Erythroblast (primary cell): ENCODE results near the gene CRYGA.

Source experiments
- DNase-seq, 2 experiments: peaks; one replicate each; lab custom pipeline; 2025; lab: John Stamatoyannopoulos, UW
- GATA1 ChIP-seq: IDR thresholded peaks from 2 replicates; pipeline ENCODE4 v1.6.1; 2011; ENCODE audit warnings: low read depth, mild to moderate bottlenecking, control low read depth, low read length, moderate library complexity
- POLR2A ChIP-seq: IDR thresholded peaks from 2 replicates; pipeline ENCODE4 v1.6.1; 2011; ENCODE audit warnings: mild to moderate bottlenecking, low read length

CRYGA gene

DNA sequence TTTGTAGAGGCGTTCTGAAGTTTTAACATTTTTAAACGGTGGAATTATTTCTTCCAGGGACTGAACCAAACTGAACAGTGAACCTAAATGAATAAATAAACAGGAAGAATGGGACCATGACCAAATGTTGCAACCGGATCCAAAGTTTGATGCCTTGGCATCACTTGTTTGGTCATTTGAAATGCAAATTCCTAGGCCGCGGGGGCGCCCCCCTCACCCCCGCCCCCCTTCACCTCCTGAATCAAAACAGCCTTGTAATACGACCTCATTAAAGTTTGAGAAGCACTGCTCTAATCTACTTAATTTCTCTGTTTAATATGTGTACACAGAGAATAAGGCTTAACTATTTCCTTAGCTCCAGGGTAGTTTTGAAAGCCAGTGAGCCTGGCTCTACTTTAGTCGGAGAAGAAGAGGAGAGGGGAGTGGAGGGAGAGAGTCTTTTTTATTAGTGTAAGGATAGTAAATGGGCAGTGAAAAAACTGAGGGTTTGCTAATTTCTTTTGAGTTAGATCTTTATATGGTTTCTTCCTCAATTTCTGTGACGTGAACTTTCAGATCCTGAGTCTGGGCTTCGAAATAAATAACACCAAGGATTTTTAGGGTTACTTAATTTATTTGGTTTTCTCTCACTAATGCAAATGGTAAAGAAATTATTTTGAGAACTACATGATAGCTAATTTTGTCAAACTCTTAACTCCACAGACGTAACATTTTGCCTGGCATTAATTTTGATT lies 20.8 kb upstream of the CRYGA start:
- no peak for DNase-seq
- no peak for TF ChIP-seq POLR2A
- no peak for TF ChIP-seq GATA1

DNA sequence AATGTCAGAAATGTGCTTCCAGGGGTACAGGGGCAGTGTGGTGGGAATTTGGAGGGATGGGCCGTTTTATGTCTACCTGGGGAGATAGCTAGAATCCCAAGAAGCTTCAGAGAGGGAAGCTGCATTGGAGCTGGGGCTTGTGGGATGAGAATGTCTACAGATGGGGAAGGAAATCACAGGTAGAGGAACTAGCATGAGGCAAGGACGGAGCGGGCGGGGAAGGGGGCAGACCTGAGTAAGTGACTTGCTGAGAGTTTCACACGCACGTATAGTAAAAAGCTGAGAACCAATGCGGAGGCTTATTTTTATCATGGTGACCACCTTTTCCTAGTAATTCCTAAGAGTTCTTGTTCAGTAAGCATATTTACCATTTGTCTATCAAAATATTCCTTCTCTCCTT lies 20.1 kb upstream of the CRYGA start:
- TF ChIP-seq GATA1 (no peak), POLR2A (no peak)
- DNase-seq = no peak

DNA sequence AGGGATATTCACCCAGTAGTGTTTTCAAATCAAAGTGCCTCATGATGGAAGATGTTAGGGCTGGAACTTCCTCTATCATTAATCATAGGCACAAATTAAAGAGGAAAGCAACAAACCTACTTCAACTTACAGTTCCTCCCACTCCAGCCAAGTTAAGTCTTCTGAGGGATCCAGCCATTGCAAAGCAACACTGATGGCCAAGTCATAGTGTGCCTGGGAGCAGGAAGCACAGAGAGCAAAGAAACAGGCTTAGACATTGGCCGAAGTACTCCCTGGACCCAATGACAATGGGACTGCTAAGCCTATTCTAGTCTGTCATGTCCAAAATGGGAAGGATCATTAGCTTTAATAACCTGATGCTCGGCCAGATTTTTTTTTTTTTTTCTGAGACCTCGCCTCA lies 19.4 kb upstream of the CRYGA start:
- DNase-seq = no peak
- TF ChIP-seq POLR2A = no peak
- no peak for TF ChIP-seq GATA1

DNA sequence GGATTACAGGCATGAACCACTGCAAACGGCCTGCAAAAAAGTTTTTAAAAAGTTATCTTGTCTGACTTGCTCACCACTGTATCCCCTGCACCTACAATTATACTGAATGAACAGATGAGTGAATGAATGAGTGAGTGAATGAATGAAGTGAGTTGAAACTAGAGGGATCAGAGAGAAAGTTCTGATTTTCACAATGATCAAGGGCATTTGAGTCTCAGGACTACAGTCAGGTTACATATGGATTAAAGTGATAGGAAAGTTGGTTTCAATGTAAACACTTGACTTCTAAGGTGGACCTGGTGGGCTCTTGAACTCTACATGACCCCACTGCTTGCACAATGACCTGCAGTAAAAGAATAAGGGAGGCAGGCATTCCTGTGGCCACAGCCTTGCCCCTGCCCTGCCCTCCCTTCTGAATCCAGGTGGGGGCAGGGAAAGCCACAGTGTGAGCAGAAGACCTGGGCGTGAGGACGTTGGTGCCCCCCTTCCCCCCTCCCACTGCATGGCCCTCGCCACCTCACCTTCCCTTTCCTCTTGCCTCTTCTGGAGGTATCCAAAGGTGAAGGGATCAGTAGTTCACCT lies 15.7 kb upstream of the CRYGA start:
- TF ChIP-seq GATA1 = no peak
- no peak for TF ChIP-seq POLR2A
- no peak for DNase-seq

DNA sequence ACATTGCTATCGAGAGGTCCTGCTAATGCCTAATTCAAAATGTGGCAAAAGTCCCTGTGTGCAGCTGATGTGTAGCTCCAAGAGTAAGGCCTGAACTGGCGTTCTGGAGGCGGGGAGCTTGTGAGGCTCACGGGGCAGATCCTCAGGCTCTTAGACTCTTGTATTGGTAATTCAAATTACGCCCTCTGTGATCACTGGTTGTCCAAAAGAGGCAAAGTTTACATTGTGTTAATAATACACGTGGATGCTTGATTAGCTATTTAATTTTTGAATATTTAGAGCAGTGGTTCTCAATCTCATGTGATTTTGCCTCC lies 12.4 kb upstream of the CRYGA start:
- DNase-seq = no peak
- TF ChIP-seq GATA1 (no peak), POLR2A (no peak)

DNA sequence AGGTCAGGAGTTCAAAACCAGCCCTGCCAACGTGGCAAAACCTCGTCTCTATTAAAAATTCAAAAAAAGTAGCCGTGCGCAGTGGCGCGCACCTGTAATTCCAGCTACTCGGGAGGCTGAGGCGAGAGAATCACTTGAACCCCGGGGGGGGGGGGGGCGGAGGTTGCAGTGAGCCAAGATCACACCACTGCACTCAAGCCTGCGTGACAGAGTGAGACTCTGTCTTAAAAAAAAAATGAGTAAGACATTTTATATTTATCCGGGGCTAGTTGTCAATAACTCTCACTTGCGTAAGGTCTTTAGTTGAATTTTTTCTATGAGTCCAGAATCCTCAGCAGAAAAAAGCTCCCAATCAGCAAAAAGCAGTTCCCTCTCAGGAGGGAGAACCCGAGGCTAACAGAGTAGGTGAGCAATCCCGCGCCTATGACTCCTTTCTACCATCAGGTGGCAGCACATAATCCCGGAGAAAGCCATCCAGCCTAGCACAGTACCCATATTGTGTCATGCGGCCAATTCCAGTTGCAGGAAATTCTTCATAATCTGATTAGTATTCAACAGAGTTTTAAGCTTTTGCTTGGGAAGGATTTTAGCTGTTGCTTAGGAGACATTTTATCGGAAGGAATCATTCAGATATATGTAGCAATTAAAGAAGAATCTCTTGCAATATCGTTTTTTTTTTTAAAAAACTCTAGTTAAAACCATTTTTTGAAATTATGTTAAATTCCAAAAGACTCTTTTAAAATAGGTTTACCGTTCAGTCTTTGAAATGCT lies 11.9 kb upstream of the CRYGA start:
- TF ChIP-seq GATA1 = no peak
- no peak for TF ChIP-seq POLR2A
- DNase-seq = peak; percentile 54 to 80

DNA sequence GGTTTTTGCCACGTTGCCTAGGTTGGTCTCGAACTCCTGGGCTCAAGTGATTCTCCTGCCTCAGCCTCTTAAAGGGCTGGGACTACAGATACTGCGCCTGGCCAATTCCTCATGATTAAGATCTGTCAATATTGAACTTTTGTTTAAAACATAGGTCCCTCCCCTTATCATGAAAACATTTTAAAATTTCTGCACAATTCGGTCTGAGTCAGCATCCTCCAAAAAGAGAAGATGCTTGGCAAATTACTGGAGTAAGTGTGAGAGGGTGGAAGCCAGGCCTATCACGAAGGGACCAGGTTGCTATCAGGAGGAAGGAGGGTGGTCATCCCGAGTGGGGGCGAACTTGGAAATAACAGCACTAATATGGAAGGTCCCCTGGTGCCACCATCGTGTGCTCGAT lies 10.8 kb upstream of the CRYGA start:
- TF ChIP-seq GATA1 = no peak
- TF ChIP-seq POLR2A = no peak
- DNase-seq = no peak

DNA sequence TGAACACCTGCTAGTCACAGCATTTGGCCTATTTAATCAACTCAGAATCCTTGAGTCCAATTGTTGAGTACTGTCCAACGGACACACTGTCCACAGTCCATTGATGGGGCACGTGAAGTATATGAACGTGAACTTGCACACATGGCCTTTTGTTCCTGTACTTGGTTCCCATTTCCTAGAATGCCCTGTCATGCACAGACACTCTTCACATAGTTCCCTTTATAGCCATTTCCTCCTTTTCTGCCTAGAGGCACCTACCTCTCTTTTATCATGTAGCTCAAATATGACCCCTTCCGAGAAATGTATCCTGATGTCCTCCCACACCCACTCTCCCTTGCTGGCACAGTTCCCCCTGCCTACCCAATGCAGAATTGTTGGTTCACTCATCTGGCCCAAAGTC lies 8.7 kb upstream of the CRYGA start:
- DNase-seq = no peak
- TF ChIP-seq POLR2A (no peak), GATA1 (no peak)

DNA sequence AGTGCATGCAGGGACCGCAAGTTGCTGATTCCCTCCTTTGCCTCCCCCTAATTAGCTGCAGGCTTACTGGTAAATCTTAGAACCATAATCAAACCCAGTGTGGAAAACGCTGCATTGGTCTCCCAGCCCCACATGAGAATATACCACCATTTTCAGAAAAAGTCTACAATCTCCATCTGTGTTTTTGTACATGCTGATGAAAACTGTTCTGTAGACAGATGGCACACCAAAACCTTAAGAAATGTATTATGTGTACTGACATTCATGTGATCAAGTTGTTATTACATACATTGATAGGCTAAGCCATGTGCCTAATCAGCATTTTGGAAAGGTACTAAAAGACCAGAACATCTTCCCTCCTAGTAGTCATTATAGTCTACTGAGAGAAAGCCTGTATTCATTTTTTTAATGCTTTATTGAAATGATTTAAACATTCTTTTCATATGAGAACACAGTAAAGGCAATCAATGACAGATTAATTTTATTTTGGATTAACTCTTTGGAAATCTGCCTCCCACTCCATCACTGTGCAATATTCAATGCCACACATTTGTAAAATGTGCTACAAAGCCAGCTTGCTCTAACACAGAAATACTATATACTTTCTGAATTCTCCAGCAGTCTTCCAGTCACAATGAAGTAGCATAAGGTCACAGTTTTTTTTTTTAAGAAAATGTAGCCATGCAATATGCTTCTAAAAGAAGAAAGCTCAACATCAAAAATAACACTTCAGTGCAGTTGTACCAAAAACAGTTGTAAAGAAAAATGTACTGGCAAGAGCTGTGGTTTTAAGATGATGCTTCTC lies 1.8 kb upstream of the CRYGA start:
- no peak for DNase-seq
- TF ChIP-seq GATA1 (no peak), POLR2A (no peak)

DNA sequence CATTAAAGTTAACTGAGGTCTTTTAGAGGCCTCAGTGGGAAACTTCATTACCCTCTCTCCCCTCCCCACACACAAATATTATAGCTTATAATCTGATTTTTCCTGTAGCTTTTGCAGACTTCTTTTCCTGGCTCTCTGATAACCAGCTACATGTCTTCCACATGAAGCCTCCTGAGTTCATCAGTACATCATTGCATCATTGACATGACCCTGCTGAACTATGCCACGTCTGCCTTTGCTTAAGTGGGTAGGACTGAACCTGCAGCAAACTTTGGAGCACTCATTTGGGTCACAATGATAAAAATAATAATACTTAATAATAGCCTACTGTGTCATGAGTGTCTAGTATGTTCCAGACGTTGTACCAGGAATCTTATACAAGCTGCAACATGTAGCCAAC lies 7.0 kb downstream of the CRYGA start:
- TF ChIP-seq GATA1 (no peak), POLR2A (no peak)

DNA sequence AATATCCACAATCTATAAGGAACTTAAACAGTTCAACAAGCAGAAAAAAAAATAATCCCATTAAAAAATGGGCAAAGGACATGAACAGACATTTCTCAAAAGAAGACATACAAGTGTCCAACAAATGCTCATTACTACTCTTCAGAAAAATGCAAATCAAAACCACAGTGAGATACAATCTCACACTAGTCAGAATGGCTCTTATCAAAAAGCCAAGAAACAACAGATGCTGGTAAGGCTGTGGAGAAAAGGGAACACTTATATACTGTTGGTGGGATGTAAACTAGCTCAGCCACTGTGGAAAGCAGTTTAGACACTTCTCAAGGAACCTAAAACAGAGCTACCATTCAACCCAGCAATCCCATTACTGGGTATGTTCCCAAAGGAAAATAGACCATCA lies 10.2 kb downstream of the CRYGA start:
- TF ChIP-seq POLR2A = no peak
- no peak for TF ChIP-seq GATA1
- DNase-seq = no peak

More for the DNA sequence above, 7.0 kb downstream of the CRYGA start:
- no peak for DNase-seq

DNA sequence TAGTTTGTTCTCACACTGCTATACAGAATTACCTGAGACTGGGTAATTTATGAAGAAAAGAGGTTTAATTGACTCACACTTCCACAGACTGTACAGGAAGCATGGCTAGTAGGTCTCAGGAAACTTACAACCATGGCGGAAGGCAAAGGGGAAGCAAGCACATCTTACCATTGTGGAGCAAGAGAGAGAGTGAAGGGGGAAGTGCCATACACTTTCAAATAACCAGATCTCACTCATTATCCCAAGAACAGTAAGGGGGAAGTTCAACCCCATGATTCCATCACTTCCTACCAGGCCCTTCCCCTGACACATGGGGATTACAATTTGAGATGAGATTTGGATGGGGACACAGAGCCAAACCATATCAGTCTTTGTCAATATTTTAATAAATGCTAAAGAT lies 12.4 kb downstream of the CRYGA start:
- TF ChIP-seq GATA1 (no peak), POLR2A (no peak)
- DNase-seq = no peak

DNA sequence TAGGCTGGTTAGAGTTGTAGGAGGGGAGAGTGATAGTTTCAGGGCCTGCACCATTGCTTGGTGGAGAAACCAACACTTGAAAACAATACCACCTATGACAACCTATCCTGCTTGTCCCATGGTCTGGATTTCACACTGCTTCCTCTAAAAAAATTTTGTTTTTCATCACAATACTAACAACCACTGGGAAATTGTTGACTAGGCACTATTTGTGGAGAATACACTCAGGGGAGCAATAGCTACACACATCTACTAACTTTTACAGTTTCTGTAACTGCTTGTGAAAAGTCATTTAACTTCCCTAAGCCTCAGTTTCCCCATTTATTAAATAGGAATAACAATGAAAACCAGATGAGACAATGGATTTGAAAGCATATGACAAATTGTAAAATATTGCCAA lies 13.3 kb downstream of the CRYGA start:
- no peak for DNase-seq
- TF ChIP-seq POLR2A = no peak
- no peak for TF ChIP-seq GATA1
